IMR-90 (cell line): ENCODE data around the gene OR10S1. TPM values are rescaled to one million over a fixed set of nuclear protein-coding genes. Genes with fewer than 3 reads are reported as not detected.
A peak's percentile ranks its signal among the peaks of the same experiment; 100 is the strongest.

Experiments
- ATAC-seq: fragments of 200-7000 bp; cut with Tn5 transposase; 2 replicates; pipeline ENCODE4 v1.9.1; 2020; ENCODE audit warnings: low read depth, mild to moderate bottlenecking, moderate library complexity
- BruUV-seq: library from RNA; stranded (reverse); fragments of 400-500 nt; replicated peaks from 2 replicates; lab custom pipeline; 2021; lab: Mats Ljungman, UMichigan
- CTCF ChIA-PET: fragments of 300-600 bp; formaldehyde crosslinking; extraction: SDS; loops from one replicate; lab custom pipeline; 2021; ENCODE audit warnings: antibody characterized with exemption; lab: Yijun Ruan, JAX
- POLR2A ChIA-PET: fragments of 300-600 bp; sonication (Branson Sonifier 250); formaldehyde crosslinking; loops from one replicate; lab custom pipeline; 2022; ENCODE audit warnings: antibody characterized with exemption; ENCODE audit not compliant: unreplicated experiment; lab: Charles Lee
- DNase-seq: peaks from one replicate; pipeline ENCODE4 v3.0.0; 2013
- H2AFZ ChIP-seq: replicated peaks from 2 replicates; pipeline ENCODE3; 2013; ENCODE audit warnings: low read length, mild to moderate bottlenecking; ENCODE audit not compliant: poor library complexity
- H2AK5ac ChIP-seq: 2 replicates; pipeline ENCODE4 v1.6.1; 2013; ENCODE audit warnings: low read depth, low read length, inconsistent platforms
- H2AK9ac ChIP-seq: replicated peaks from 2 replicates; pipeline ENCODE3; 2013; ENCODE audit warnings: mild to moderate bottlenecking, low read depth, low read length, moderate library complexity; ENCODE audit not compliant: poor library complexity
- H2BK120ac ChIP-seq: 2 replicates; pipeline ENCODE4 v1.6.1; 2013; ENCODE audit warnings: low read depth, low read length, inconsistent platforms
- H2BK15ac ChIP-seq: 3 replicates; pipeline ENCODE4 v1.6.1; 2013; ENCODE audit warnings: low read depth, low read length, inconsistent platforms
- H2BK20ac ChIP-seq: 2 replicates; pipeline ENCODE4 v1.6.1; 2013; ENCODE audit warnings: low read depth, mild to moderate bottlenecking, inconsistent platforms, low read length, moderate library complexity
- H2BK5ac ChIP-seq: 2 replicates; pipeline ENCODE4 v1.6.1; 2013; ENCODE audit warnings: mild to moderate bottlenecking, low read depth, low read length, inconsistent platforms; ENCODE audit not compliant: poor library complexity, severe bottlenecking
- H3K14ac ChIP-seq: replicated peaks from 2 replicates; pipeline ENCODE4 v1.6.1; 2013; ENCODE audit warnings: low read depth, low read length, inconsistent platforms
- H3K18ac ChIP-seq: 2 replicates; pipeline ENCODE4 v1.6.1; 2013; ENCODE audit warnings: low read depth, low read length, control low read depth
- H3K23ac ChIP-seq: 2 replicates; pipeline ENCODE4 v1.6.1; 2013; ENCODE audit warnings: low read depth, low read length, inconsistent platforms
- H3K27ac ChIP-seq: 2 replicates; pipeline ENCODE4 v1.5.1; 2013; ENCODE audit warnings: mild to moderate bottlenecking, control low read depth, low read length; ENCODE audit not compliant: insufficient read depth
- H3K27me3 ChIP-seq: 2 replicates; pipeline ENCODE4 v1.6.1; 2013; ENCODE audit warnings: low read length; ENCODE audit not compliant: control insufficient read depth, insufficient read depth
- H3K36me3 ChIP-seq: 2 replicates; pipeline ENCODE4 v1.6.1; 2013; ENCODE audit warnings: low read length, mixed read lengths; ENCODE audit not compliant: control insufficient read depth, insufficient read depth
- H3K4ac ChIP-seq: 2 replicates; pipeline ENCODE4 v1.6.1; 2013; ENCODE audit warnings: low read depth, low read length, inconsistent platforms
- H3K4me1 ChIP-seq: 2 replicates; pipeline ENCODE4 v1.6.1; 2013; ENCODE audit warnings: low read length, mixed read lengths; ENCODE audit not compliant: control insufficient read depth, insufficient read depth
- H3K4me2 ChIP-seq: 2 replicates; pipeline ENCODE4 v1.6.1; 2013; ENCODE audit warnings: low read depth, mild to moderate bottlenecking, control low read depth, low read length, moderate library complexity
- H3K4me3 ChIP-seq: 2 replicates; pipeline ENCODE4 v1.5.1; 2013; ENCODE audit warnings: low read depth, mild to moderate bottlenecking, control low read depth, low read length, moderate library complexity; ENCODE audit not compliant: insufficient read depth
- H3K56ac ChIP-seq: 2 replicates; pipeline ENCODE4 v1.6.1; 2013; ENCODE audit warnings: low read length, inconsistent platforms; ENCODE audit not compliant: insufficient read depth; ENCODE audit errors: extremely low read depth
- H3K79me1 ChIP-seq, 2 experiments: 2 replicates each; pipeline ENCODE4 v1.6.1; 2013; ENCODE audit warnings: low read length in 2 of 2, inconsistent platforms in 1 of 2, low read depth in 1 of 2
- H3K9ac ChIP-seq: 2 replicates; pipeline ENCODE4 v1.6.1; 2013; ENCODE audit warnings: low read depth, low read length, control low read depth
- H3K9me1 ChIP-seq: 2 replicates; pipeline ENCODE4 v1.6.1; 2013; ENCODE audit warnings: low read length, inconsistent platforms; ENCODE audit not compliant: insufficient read depth
- H3K9me3 ChIP-seq: 2 replicates; pipeline ENCODE4 v1.6.1; 2013; ENCODE audit warnings: low read length; ENCODE audit not compliant: control insufficient read depth, insufficient read depth
- H4K20me1 ChIP-seq: 2 replicates; pipeline ENCODE4 v1.6.1; 2013; ENCODE audit warnings: low read length, inconsistent platforms; ENCODE audit not compliant: insufficient read depth
- H4K5ac ChIP-seq: 2 replicates; pipeline ENCODE4 v1.6.1; 2013; ENCODE audit warnings: mild to moderate bottlenecking, low read depth, low read length, control low read depth
- H4K8ac ChIP-seq, 2 experiments: 2 replicates each; pipeline ENCODE4 v1.6.1; 2013; ENCODE audit warnings: low read depth in 2 of 2, low read length in 2 of 2, control low read depth in 1 of 2, inconsistent platforms in 1 of 2
- H4K91ac ChIP-seq: 2 replicates; pipeline ENCODE4 v1.6.1; 2013; ENCODE audit warnings: low read depth, low read length, inconsistent platforms; ENCODE audit not compliant: insufficient read depth
- CTCF ChIP-seq: conservative IDR thresholded peaks from 2 replicates; pipeline ENCODE4 v1.5.1; 2012; ENCODE audit warnings: mild to moderate bottlenecking, low read depth, low read length, improper control_type of control experiment
- ELK1 ChIP-seq: fragments of 150-350 bp; IDR thresholded peaks from 2 replicates; pipeline ENCODE4 v1.6.1; 2016; ENCODE audit warnings: low read depth, mild to moderate bottlenecking, low read length, moderate library complexity, borderline replicate concordance
- MAFK ChIP-seq: IDR thresholded peaks from 2 replicates; pipeline ENCODE4 v1.6.1; 2012; ENCODE audit warnings: low read depth, low read length, improper control_type of control experiment
- MAZ ChIP-seq: IDR thresholded peaks from 2 replicates; pipeline ENCODE4 v1.6.1; 2012; ENCODE audit warnings: low read depth, mild to moderate bottlenecking, low read length, improper control_type of control experiment, moderate library complexity, borderline replicate concordance
- RAD21 ChIP-seq: IDR thresholded peaks from 2 replicates; pipeline ENCODE4 v1.6.1; 2012; ENCODE audit warnings: low read length, improper control_type of control experiment
- SMC3 ChIP-seq: fragments of 150-350 bp; IDR thresholded peaks from 2 replicates; pipeline ENCODE4 v1.6.1; 2016; ENCODE audit warnings: low read depth, mild to moderate bottlenecking, antibody characterized with exemption, low read length, moderate library complexity
- WGBS, 2 experiments: methylation state at CpG; one replicate each; pipeline versions ENCODE4 v1.1.5 to v1.1.7; 2013; ENCODE audit warnings: missing lambda C conversion rate in 2 of 2; ENCODE audit not compliant: insufficient read length in 1 of 2; ENCODE audit errors: extremely low coverage in 2 of 2; 5-methylcytosine and 5-hydroxymethylcytosine counted together
- dilution Hi-C: fragments of 300-500 bp; cut with HindIII; formaldehyde crosslinking; loops from one replicate; pipeline ENCODE4 v1.14.3; 2018; ENCODE audit warnings: low sequenced_read_pairs; ENCODE audit not compliant: unreplicated experiment
- in situ Hi-C: fragments of 300-500 bp; cut with MboI; formaldehyde crosslinking; loops from 3 replicates; pipeline ENCODE4 v1.14.3; 2019; ENCODE audit warnings: low sequenced_read_pairs, inconsistent platforms, mixed read lengths
- intact Hi-C: fragments of 100-400 bp; cut with micrococcal nuclease; formaldehyde crosslinking; loops from 2 replicates; pipeline ENCODE4 v1.10.0; 2022
- polyA plus RNA-seq, 3 experiments: library from polyadenylated mRNA; depleted of rRNA; stranded (reverse); fragments of >200 nt; gene quantifications; 2 replicates each; pipeline ENCODE4 v1.2.3, GENCODE V29; 2012; ENCODE audit warnings: low replicate concordance in 1 of 3
- total RNA-seq: library from RNA; depleted of rRNA; stranded (reverse); fragments of >200 nt; gene quantifications from 2 replicates; pipeline ENCODE4 v1.2.3, GENCODE V29; 2012

The OR10S1 gene
- total and polyA plus RNA-seq, 2 of the 4 experiments (the other 2 are of a cell fraction) = not detected

- Histone ChIP-seq H2AK9ac (no peak within 1 kb of the TSS), H2AK5ac (no peak within 1 kb of the TSS), H2AFZ (peak within 1 kb of the TSS; percentile 48), H3K36me3 (no peaks in the 10 kb centered on the region), H3K4me3 (no peak within 1 kb of the TSS), H3K4ac (no peak within 1 kb of the TSS), H2BK5ac (no peak within 1 kb of the TSS), H4K91ac (no peak within 1 kb of the TSS), H3K4me2 (no peak within 1 kb of the TSS), H4K8ac (no peak within 1 kb of the TSS), H2BK15ac (no peak within 1 kb of the TSS), H3K56ac (no peak within 1 kb of the TSS), H4K5ac (no peak within 1 kb of the TSS), H3K9me1 (no peaks in the 10 kb centered on the region), H3K23ac (no peak within 1 kb of the TSS), H2BK20ac (no peak within 1 kb of the TSS), H3K9me3 (peaks cover 17% of the 10 kb centered on the region), H3K27me3 (no peaks in the 10 kb centered on the region), H2BK120ac (no peak within 1 kb of the TSS), H3K27ac (no peak within 1 kb of the TSS), H3K14ac (no peak within 1 kb of the TSS), H3K9ac (no peak within 1 kb of the TSS), H3K79me1 (no peaks in the 10 kb centered on the region), H3K18ac (no peak within 1 kb of the TSS), H4K20me1 (no peaks in the 10 kb centered on the region), H3K4me1 (no peaks in the 10 kb centered on the region)
- no TSS peak for BruUV-seq
- ChIA-PET CTCF (no interaction called here), POLR2A (no interaction called here)
- no CpG with 5 or more reads among the region's 3 CpGs for WGBS, 2 experiments
- dilution Hi-C loops (no loop called here), intact Hi-C loops (no loop called here), in situ Hi-C loops (no loop called here)
- DNase-seq (no peak), ATAC-seq (no peak)
- TF ChIP-seq RAD21 = no peak
- TF ChIP-seq CTCF = no peak
- no peak for TF ChIP-seq MAZ
- no peak for TF ChIP-seq SMC3
- TF ChIP-seq ELK1 = no peak
- no peak for TF ChIP-seq MAFK
Measured at GRCh38 chr11:123943738-123944137, 33.8 kb downstream of the OR10S1 start, which contains the start of gene OR6T1. Gene OR6T1, minus strand, starts transcription at chr11:123943838. Its CDS starts 0 bp downstream, at chr11:123943838.
